NCI-H187 (cell line): ENCODE measurements around the gene PPP6R3.
A peak's percentile ranks its signal among the peaks of the same experiment; 100 is the strongest.
"Not testable (repeated sequence)": the region's sequence is repeated elsewhere in the genome, so short reads cannot be mapped to it uniquely, and the experiment has no call there.

Experiments
- DNase-seq, 2 experiments: peaks; one replicate each; lab custom pipeline; 2025; lab: John Stamatoyannopoulos, UW

Gene PPP6R3

DNA sequence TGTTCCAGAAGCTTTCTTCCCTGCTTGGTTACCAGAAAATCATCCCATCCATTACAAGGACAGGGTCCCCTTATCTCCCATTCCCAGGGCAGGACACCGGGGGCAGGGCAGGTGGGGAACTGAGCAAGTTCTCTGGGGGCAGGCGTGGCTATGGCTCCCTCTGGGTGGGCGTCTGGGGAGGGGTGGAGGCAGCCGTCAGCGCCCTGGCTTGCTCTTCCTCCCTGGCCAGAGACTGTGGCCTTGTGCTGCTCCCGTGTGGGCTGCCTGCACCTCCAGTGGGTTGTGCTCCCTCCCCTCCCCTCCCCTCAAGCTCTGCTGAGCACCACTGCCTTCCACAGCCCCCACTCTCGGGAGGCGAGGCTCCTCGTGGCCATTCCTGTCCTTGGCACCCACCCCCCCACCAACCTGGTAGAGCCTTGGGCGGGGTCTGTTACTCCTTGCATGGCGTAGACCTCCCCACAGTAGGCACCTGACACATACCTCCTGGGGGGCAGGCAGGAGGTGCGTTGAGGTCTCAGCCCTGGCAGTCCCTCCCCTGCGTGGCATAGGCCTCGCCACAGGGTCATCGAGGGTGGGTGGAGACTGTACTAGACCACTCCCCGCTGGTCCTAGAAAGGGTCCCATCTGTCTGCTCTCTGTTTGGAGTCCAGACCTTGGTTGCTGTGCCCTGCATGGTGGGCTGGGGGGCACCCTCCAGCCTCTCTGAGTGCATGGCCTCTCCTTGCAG is 24.2 kb upstream of the PPP6R3 start:
- no peak for DNase-seq

DNA sequence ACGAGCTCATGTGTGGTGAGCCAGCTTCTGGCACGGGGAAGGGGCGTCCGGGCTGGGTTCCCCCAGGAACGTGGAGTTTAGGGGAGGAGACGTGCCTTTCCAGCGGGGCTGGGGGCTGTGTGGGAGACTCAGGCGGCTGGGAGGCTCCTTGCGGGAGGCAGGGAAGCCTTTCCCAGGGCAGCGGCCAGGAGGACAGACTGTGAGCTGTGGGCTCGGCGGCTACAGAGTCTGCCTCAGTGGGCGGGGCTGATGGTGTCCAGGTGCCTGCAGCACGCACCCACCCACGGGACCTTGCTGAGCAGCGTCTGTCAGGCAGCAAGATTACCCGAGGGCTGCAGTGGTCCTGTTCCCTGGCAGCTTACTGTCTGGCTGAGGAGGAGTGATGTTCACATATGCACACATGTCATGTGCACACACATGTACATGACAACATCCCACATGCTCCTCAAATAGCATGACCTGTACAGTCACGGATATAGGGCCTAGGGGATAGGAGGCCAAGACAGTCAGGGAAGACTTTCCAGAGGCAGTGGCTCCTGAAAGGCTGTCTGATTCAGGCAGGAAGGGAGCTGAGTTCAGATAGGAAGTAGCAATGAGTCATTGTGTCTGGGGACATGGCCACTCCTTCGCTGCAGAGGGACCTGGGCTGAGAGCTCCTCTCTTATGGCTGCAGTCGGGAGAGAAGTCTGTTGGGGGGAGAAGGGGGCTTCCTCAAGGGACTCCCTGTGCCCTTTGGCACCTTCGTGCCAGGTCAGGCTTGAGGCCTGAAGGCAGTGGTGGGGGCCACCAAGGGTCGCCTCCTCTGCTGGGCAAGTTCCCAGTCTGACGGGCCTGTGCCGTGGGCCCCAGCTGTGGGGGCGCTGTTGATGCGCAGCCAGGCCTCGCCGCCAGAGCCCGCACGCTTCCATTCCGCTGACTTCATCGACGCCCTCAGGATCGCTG is 23.3 kb upstream of the PPP6R3 start:
- no peak for DNase-seq

GRCh38 chr11:68437927-68438657 is 22.5 kb upstream of the PPP6R3 start:
- DNase-seq = no peak

DNA sequence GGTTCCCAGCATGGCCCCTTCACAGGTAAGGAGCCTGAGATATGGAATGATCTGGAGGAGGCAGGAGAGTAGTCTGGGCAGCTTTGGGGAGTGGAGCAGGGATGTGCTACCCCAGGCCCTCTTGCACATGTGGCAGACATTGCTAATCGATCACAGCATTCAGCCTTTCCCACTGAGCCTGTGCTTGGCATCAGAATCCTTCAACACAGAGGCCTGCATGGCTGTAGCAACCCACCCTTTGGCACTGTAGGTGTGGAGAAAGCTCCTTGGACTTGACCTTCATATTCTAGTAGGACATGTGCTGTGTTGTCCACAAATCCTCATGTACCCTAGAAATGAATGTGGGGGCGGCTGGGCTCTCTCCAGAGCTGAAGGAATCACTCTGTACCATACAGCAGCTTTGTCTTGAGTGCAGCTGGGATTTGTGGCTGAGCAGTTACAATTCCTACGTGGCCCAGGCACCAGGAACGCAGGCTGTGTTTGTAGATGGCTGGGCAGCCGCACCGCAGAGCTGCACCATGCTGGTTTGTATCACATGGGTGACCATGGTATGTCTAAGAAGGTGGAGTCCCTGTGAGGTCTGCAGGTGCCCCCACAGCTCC is 21.8 kb upstream of the PPP6R3 start:
- no peak for DNase-seq

GRCh38 chr11:68439355-68440065 is 21.0 kb upstream of the PPP6R3 start:
- no peak for DNase-seq

DNA sequence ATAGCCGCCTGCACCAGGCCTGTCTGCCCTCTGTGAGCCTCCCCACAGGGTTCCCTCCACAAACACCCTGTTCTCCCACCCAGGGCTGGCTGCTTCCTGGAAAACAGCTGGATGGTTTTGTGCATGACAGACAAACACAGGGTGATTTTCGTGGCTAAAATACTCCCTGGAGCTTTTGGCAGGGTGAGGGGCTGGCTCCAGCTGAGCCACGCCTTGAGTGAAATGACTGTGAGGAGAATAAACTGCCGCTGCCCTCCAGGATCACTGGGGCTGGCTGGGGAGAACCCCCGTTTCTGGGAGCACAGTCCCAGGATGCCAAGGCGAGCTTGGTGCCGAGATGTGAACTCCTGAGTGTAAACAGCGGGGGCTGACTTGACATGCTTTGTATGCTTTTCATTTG is 20.3 kb upstream of the PPP6R3 start:
- no peak for DNase-seq

- no peak for DNase-seq
Measured at GRCh38 chr11:68441466-68442230, 18.9 kb upstream of the PPP6R3 start.

GRCh38 chr11:68442433-68442832 is 18.1 kb upstream of the PPP6R3 start:
- DNase-seq = no peak

GRCh38 chr11:68444566-68444965 is 16.0 kb upstream of the PPP6R3 start:
- no peak for DNase-seq

GRCh38 chr11:68445531-68446035 is 15.0 kb upstream of the PPP6R3 start:
- DNase-seq = no peak

- DNase-seq = no peak
Measured at GRCh38 chr11:68446046-68446725, 14.4 kb upstream of the PPP6R3 start.

GRCh38 chr11:68447015-68447801 is 13.3 kb upstream of the PPP6R3 start:
- DNase-seq = peak; percentile 5 to 45

GRCh38 chr11:68447914-68448313 is 12.6 kb upstream of the PPP6R3 start:
- DNase-seq = not testable (repeated sequence)

GRCh38 chr11:68448604-68449011 is 11.9 kb upstream of the PPP6R3 start:
- no peak for DNase-seq

DNA sequence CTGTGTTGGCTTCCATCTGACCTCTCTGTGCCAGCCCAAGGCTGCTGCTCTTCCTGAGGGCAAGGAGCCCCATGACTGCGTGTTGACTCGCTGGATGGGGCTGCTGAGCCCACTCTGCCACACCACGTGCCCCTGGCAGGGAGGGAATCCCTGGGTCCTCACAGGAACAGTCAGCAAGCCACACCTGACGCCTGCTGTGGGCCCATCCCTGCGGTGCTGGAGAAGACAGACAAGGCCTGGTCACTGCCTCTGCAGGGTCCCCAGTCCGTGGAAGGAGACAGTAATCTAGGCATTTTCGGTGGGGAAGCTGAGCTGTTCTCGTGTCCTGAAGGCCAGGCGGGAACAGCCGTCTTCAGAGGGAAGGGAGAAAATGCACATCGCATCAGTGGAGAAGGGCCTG is 10.6 kb upstream of the PPP6R3 start:
- no peak for DNase-seq

GRCh38 chr11:68450711-68451110 is 9.8 kb upstream of the PPP6R3 start:
- no peak for DNase-seq

DNA sequence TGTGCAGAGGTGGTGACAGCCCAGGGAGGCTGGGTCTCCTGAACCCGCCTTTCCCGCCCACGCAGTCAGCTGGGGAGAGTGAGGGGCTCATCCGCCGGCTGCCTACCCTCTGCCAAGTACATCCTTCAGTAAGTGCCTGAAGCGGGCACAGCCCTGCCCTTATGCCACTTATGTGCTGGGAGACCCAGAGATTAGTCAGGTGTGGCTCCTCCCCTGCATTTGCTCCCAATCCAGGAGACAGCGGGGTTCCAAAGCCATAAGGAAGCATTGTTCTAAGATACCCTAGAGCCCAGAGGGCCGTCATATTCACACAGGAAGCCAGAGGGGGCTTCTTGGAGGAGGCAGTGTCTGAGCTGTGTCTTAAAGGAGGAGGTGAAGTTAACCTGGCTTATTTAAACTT is 5.8 kb upstream of the PPP6R3 start:
- no peak for DNase-seq

GRCh38 chr11:68455485-68455884 is 5.1 kb upstream of the PPP6R3 start:
- DNase-seq = no peak
